ENCODE results near the gene CYTH3.

DNA sequence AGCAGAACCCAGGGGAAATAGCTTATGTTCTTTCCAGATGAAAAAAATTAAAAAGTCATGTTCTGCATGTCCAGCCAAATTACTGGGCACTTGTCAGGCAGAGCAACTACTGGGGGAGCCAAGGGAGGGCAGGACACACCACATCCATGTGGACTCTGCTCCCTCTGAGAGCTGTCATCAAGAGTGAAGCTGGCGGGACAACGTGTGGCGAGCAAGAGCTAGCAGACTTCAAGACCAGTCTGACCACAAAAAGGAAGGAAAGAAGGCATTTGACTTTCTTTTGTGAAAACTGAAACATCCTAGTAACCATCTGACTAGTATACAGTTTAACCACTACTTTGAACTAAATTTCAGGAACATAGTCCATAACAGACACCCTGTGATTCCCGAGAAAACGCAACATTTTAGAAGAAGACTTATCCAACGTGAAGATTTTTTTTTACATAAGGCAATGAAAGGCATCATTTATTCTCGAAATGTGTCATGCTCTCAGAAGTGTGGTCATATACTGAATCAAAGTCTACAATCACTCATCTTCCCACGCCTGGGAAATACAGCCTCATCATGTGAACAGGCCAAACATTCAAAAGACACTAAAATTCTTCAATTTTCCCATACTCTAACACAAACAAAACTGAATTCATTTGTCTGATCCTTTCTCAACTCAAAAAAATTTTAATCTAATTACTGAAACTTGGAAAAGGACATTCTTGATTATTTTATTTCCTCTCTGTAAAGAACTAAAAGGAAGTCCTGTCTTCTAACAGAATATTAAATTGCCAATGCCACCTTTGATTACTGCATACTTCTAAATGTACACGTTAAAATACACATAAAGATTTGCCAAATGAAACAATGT lies 15.5 kb downstream of the CYTH3 start:
- TF ChIP-seq, protein P1, sequence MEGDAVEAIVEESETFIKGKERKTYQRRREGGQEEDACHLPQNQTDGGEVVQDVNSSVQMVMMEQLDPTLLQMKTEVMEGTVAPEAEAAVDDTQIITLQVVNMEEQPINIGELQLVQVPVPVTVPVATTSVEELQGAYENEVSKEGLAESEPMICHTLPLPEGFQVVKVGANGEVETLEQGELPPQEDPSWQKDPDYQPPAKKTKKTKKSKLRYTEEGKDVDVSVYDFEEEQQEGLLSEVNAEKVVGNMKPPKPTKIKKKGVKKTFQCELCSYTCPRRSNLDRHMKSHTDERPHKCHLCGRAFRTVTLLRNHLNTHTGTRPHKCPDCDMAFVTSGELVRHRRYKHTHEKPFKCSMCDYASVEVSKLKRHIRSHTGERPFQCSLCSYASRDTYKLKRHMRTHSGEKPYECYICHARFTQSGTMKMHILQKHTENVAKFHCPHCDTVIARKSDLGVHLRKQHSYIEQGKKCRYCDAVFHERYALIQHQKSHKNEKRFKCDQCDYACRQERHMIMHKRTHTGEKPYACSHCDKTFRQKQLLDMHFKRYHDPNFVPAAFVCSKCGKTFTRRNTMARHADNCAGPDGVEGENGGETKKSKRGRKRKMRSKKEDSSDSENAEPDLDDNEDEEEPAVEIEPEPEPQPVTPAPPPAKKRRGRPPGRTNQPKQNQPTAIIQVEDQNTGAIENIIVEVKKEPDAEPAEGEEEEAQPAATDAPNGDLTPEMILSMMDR (IDR thresholded peaks at IDR 0.05; ENCODE audit: poor library complexity): no peak
- no peak for TF ChIP-seq EZH2 (IDR thresholded peaks at IDR 0.05; ENCODE audit: borderline replicate concordance)

All from hepatocyte (in vitro differentiated cells).